Islet of Langerhans (tissue), 1 donor: ENCODE results near the gene PRSS16.
"Not testable (repeated sequence)": the region's sequence is repeated elsewhere in the genome, so short reads cannot be mapped to it uniquely, and the experiment has no call there.

Experiments used
- FAIRE-seq: peaks from one replicate; lab custom pipeline; 2011; peaks lifted over from hg19 to GRCh38; lab: Jason Lieb, UNC

The PRSS16 gene

DNA sequence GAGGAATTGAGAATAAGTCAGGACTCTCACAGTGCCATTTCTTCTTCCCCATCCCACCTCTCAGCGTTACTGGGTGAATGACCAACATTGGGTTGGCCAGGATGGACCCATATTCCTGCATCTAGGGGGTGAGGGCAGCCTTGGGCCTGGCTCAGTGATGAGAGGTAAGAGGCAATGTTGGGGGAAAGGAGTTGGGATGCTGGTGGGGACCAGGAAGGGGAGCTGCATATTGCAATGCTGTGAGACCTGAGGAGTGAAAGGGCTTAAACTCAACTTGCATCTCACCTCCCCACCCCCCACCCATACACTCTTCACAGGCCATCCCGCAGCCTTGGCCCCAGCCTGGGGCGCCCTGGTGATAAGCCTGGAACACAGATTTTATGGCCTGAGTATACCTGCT is 1.3 kb downstream of the PRSS16 start:
- FAIRE-seq, result no peak

DNA sequence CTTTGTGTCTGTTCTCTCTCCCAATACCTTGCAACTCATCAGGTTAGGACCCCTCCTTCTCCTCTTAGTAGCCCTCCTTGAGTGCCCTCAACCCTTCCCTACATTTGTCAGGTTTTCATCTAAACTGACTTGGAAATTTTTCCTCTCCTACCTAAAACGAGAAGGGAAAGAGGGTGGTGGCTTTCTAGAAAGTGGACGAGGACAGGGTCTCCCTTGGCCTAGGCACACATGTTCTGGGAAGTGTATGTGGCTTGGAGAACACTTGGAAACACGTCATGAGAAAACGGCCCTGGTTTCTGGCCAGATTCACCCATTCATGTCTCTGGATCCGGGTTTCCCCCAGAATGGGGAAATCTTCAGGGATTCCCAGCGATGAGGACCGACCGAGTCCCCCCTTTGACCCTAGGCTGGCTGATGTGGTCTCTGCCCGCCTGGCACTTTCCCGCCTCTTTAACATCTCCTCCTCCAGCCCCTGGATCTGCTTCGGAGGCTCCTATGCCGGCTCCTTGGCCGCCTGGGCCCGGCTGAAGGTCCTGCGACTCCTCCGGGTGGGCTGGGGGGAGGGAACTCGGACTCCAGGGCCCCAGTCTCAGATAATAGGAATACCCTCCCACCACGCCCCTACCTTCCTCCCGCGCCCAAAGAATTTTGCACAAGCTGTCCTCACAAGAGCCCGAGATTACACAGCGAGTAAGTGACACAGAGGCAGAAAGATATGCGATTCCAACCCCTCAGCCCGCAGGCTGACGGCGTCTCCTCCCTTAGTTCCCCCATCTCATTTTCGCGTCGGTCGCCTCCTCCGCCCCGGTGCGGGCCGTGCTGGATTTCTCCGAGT is 3.0 kb downstream of the PRSS16 start:
- FAIRE-seq, result no peak

DNA sequence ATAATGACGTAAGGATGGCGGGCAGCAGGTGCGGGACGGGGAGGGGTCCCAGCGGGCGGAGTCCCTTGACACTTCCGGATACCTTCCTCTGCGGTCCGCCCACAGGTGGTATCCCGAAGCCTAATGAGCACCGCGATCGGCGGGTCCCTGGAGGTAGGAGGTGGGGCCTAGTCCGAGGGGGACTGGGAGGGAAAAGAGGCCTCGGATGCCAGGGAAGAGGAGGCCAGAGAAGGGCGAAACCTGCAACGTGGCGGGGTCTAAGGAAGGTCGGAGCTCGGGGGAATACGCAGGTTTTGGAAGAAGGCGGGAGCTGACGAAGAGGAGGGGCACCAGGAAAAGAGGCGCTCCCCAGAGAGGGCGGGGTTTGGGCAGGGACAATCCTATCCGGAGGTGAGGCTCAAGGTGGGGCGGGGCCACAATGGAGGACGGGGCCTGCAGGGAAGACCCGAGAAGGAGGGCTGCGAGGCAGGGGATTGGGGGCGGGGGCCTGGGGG is 3.7 kb downstream of the PRSS16 start:
- no peak for FAIRE-seq

DNA sequence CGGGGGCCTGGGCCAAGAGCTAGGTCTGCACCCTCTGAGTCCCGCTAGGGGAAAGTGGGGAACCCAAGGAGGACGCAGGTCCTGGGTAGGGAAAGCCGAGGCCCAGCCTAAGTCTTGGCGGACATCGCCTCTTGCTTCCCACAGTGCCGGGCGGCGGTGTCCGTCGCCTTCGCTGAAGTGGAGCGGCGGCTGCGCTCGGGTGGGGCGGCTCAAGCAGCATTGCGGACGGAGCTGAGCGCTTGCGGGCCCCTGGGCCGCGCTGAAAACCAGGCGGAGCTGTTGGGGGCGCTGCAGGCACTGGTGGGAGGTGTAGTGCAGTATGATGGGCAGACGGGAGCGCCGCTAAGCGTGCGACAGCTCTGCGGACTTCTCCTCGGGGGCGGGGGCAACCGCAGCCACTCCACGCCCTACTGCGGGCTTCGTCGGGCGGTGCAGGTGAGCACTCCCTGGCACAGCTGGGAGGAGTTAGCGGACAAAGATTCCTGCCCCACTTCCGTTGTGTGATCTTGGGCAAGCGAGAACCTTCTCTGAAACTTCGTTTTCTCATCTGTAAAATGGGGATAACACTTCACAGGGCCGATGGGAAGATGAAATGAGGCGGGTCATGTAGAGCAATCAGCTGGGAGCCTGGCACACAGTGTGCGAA is 4.2 kb downstream of the PRSS16 start:
- FAIRE-seq, result no peak

DNA sequence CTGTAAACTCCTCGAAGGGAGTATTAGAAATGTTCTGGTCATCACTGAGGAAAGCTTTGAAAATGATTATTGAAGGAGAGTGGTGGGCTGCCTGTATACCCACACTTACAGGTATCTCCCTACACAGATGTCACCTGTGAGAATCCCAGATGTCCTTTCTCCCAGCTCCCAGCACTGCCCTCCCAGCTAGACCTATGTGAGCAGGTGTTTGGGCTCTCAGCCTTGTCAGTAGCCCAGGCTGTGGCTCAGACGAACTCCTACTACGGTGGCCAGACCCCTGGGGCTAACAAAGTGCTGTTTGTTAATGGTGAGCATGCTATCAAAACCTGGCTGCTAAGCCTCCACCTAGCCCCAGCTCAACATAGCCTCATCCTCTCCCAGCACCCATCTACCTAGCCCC is 7.1 kb downstream of the PRSS16 start:
- FAIRE-seq, result no peak

DNA sequence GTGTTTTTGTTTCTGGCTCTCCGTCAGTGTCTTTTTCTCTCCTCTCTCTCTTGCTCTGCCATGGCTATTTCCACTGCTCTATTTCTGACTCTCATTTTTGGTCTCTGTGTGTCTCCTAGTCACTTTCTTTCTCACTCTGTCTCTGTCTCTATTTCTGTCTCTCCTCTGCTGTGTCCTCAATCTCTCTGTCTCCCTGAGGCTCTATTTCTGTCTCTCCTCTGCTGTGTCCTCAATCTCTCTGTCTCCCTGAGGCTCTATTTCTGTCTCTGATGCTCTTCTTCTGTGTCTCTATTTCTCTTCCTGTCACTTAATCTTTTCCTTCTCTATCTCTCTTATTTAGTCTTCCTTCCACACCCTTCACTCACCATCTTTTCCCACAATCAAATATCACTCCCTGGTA is 8.4 kb downstream of the PRSS16 start:
- FAIRE-seq, result no peak

DNA sequence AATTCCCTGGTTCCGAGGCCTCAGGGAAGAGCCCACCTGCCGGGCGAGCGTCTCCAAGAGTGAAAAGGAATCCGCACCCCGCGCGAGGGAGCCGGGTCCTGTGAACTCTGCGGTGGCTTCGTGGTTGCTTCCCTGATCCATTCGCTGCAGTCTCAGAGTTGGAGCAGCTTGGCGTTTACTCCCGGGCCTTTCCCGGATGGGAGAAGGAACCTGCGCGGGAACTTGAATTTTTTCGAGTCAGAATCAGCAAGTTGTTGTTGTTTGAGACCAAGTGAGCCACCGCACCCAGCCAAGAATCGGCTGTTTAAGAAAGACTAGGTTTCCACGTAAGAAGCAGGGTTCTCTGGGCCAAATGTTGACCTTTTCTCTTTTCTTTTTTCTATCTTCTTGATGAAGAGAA is 12.9 kb downstream of the PRSS16 start:
- no peak for FAIRE-seq

DNA sequence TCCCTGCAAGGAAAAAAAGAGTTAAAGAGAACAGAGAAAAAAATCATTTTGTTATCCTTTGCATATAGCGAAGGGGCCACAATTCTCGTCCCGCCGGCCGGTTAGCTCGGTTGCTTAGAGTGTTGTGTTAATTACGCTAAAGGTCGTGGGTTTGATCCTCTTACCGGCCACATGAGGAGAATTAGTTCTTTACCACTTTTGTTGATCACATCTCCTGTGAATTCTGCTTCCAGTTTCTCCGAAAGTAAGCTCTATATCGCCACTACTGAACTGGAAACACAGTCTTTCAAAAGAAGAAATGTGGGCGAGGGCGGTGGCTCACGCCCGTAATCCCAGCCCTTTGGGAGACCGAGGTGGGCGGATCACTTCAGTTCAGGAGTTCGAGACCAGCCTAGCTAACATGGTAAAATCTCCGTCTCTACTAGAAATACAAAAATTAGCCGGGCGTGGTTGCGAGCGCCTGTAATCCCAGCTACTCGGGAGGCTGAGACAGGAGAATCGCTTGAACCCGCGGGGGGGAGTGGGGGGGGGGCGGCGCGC is 13.4 kb downstream of the PRSS16 start:
- no peak for FAIRE-seq

DNA sequence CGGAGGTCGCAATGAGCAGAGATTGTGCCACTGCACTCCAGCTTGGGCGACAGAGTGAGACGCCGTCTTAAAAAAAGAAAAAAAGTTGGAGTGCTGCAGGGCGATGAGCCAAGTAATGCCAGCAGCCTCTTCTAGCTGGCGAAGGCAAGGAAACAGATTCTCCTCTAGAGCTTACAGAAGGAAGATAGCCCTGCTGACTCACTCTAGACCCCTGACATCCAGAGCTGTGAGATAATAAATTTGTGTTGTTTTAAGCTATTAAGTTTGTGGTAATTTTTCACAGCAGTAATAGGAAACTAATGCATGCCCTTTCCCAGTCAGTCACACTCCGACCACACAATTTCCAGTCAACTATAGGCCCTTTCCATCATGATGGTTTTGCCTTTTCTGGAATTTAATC is 16.4 kb downstream of the PRSS16 start:
- FAIRE-seq, result no peak

DNA sequence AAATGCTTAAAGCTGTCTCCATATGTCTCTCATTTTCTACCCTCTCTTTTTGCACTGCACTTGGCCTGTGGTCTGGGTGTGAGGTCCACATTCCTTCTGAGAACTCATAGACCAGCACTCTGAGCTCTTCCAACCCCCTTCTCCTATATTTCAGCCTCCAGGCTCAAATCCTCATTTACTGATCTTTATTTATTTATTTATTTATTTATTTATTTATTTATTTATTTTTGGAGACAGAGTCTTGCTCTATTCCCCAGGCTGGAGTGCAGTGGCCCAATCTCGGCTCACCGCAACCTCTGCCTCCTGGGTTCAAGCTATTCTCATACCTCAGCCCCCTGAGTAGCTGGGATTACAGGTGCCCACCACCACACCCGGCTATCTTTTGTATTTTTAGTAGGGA is 19.5 kb downstream of the PRSS16 start:
- not testable (repeated sequence) for FAIRE-seq

DNA sequence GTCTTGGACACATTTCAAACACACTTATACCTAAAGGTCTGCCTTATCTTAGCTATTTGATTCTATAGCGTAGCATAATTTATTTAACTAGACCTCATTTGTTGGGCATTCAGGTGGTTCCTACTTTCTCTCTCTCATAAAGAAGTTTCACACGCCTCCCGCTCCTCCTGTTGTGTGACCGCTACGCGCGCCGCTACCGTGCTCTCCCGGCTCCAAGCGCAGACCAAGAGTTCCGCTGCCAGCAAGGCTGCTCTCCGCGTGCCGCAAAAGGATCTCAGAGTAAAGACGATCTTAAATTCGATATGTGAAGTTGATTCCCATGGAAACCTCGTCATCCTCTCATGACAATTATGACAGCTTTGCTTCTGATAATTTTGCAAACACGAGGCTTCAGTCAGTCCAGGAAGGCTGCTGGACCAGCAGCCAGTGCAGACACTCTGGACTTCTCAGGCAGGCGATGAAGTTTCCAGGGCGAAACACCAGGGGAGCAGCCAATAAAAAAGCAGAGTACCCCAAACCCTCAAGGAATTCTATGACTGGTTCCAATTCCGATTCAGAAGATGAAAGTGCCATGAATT is 20.4 kb downstream of the PRSS16 start:
- FAIRE-seq, result no peak

DNA sequence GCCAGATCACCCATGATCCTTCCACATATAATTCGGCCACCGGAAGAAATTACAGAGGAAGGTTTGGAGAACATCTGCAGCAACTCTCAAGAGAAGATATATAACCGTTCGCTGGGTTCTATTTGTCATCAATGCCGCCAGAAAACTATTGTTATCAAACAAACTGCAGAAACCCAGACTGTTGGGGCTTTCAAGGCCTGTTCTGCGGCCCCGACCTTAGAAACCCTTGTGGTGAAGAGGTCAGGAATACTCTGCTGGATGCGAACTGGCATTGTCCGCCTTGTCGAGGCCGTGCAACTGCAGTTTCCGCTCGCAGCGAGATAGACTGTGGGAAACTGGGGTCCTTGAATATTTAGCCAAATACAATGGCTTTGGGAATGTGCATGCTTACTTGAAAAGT is 21.3 kb downstream of the PRSS16 start:
- FAIRE-seq, result no peak

DNA sequence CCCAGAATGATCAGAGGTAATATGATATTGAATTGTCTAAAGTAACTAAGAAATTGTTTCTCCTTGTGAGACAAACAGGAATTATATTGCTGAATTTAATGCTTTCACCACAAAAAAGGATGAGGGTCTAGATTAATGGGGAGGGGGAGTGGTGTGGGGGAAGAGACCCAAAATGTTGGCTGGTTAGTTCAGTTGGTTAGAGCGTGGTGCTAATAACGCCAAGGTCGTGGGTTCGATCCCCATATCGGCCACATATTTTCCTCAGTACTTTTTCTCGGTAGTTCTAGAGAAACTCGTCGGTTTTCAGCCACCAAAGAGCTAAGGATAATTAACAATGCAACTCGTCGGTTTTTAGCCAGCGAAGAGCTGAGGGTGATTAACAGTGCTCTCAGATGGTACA is 26.3 kb downstream of the PRSS16 start:
- FAIRE-seq, result no peak

DNA sequence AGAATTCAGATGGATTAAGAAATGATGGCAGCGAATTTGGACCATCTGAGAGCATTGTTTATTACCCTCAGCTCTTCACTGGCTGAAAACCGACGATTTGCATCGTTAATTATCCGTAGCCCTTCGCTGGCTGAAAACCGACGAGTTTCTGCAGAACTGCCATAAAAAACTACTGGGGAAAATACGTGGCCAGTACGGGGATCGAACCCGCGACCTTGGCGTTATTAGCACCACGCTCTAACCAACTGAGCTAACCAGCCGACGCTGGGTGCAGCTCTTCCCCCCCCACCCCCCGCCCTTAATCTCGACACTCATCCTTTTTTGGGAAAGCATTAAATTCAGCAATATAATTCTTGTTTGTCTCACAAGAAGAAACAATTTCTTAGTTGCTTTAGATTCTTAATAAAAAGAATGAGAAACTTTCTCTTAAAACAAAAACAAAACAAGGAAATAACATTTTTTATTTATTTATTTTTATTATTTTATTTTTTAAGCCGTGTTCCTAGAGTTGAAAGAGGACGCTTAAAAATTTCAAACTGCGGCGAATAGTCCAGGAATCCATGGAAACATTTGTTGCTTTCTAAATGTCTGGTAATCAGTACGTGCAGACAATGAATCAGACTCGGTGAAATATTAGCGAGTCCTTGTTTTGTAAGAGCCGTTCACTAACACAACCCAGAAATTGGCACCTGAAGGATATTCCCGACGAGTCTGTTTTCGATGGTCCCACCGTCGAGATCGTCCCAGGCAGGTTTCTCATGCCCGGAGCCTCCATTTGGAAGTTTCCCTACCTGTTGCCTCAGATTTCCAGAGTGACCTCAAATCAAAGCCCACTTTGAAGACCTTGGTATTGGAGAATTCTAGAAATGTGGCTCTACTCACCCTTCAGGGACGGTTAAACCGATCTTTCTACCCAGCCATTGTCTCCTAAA is 27.8 kb downstream of the PRSS16 start:
- no peak for FAIRE-seq

DNA sequence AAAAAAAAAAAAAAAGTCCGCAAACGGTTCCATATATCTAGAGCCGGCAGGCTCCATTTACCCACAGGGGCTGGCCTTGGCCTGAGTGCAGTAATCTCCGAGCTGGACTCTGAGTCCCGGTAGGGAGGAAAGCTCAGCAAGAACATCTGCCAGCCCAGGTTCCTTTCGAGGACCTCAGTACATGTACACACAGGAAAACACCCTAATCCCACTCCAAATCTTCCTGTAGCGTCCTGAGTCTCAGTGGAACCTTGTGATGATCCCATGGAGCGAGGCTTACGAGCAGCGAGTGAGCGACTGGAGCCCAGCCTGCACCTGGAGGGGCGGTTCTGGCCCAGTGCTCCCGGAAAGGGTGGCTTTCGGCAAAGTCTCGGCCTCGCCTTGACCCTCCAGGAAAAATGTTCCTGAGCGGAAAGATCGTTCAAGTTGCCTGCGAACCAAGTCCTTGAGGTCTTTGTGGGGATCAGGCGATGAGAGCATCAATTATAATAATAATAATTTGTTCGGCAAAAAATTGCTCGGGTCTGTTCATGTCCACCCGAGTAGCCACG is 32.1 kb downstream of the PRSS16 start:
- FAIRE-seq, result no peak

DNA sequence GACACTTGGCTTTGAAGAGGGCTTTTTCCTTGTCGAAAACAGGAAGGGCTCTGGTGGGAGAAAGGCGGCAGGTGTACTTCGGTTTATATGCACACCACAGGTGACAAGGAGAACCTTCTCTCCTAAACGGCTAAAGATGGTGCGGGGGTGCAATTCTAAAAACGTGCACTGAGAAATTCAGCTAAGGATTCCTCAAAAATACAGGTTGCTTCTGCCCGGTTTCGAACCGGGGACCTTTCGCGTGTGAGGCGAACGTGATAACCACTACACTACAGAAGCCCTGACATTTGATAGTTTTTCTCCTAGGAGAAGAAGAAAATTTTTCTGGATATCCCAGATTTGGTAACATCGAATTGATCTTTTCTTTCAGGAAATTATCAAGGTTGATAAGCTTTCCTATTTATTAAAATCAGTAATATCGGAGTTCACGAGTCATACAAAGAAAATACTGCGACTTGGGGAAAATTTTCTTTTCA is 32.6 kb downstream of the PRSS16 start:
- peak; percentile 13 for FAIRE-seq

DNA sequence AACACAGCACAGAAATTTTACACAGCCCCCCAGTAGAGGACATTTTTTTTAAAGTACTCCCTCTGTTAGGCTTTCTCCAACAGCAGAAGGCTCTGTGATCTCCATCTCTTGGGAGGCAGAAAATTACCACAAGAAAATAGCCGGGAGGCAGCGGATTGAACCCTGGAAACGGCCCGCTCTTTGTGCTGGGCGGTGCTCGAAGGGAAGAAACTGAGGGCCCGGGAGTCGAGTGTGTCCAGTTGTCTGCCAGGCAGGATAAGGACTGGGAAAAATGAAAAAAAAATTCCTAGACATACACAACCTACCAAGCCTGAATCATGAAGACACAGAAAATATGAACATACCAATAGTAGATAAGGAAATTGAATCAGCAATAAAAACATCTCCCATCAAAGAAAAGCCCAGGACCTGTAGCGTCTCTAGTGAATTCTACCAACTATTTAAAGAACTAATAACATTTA is 33.1 kb downstream of the PRSS16 start:
- no peak for FAIRE-seq

DNA sequence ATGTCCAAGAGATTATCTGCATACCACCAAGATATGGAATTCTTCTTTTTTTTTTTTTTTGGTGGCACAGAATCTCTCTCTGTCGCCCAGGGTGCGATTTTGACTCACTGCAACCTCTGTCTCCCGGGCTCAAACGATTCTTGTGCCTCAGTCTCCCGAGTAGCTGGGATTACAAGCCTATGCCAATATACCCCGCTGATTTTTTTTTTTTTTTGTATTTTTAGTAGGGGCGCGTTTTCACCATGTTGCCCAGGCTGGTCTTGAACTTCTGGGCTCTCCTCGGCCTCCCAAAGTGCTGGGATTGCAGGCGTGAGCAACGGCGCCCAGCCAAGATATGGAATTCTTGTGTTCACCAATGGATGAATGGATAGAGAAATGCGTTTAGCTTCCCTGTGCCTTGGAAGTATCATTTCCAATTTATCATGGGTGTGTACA is 33.6 kb downstream of the PRSS16 start:
- FAIRE-seq, result no peak

DNA sequence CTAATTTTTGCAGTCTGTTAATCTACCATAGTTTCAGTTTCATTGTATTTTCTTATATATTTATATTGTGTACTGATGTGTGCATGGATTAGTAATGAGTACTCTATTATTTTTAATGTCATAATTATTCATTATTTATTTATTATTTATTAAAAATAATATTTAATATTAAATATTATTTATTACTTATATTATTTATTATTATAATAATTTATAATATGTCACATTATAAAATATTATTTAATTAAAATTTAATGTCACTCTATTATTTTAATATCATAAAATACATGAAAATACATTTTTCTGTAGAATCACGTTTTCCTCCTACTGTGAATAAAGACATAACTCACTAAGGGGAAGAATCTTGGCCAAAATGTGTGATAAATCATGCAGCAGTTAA is 34.1 kb downstream of the PRSS16 start:
- no peak for FAIRE-seq

DNA sequence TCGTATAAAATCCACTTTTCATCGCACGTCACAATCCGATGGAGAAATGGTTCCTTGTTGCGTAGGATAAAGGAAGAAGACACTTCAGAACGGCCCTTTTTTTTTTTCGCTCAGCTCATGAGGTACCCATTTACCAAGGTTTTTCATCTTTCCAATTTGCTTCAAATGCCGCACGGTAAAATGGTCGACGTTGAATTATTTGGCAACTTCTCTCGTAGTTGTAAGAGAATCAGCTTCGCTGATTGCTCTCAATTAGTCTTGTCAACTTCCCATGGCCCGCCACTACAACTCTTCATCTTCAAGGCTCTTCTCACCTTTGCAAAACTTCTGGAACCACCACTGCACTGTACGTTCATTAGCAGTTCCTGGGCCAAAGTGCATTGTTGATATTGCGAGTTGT is 35.8 kb downstream of the PRSS16 start:
- FAIRE-seq, result no peak

DNA sequence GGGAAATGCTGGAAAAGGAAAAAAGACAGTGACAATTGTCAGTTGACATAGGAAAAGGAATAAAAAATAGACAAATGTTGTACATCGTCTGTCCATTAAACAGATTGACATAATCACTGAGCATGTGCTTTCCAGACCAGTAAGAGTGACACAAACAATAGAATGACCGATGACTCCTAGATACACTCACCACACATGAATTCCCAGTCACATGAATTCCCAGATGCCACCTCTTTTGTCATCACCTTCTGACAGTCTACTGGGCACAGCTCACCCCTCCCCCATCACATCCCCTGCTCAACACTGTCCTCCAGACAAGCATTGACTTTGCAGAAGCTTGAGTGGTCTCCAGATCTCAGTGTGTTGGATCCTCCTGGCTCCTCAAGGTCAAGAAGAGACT is 38.6 kb downstream of the PRSS16 start:
- FAIRE-seq, result no peak

DNA sequence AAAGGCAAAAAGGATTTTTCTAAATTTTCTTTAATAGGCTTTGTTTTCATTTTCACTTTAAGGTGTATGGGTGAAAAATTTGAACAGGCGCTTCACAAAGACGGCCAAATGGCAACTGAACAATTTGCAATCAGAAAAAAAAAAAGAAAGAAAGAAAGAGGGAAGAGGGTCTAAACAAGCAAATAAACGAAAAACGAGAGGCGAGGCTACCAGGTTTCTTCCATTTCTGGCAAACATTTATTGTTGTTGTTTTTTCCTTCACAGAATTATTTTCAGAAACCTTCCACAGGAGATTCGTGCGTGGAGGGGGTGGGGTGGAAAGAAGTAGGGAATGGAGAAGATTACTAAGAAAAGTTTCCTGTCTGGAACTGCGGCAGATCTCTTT is 40.2 kb downstream of the PRSS16 start:
- no peak for FAIRE-seq
